ENCODE measurements around the gene TMEM37.

- TF ChIP-seq CTCF (IDR thresholded peaks at IDR 0.05) (no peak), EP300 (IDR thresholded peaks at IDR 0.05) (no peak), POLR2AphosphoS5 (IDR thresholded peaks at IDR 0.05) (no peak)
Observed at GRCh38 chr2:119484834-119485233, 53.2 kb downstream of the TMEM37 start.
